Mucosa of gallbladder (tissue), 1 donor: ENCODE results near the gene TBC1D30. TPM values are rescaled to one million over a fixed set of nuclear protein-coding genes. Genes with fewer than 3 reads are reported as not detected.
"Not testable (repeated sequence)": the region's sequence is repeated elsewhere in the genome, so short reads cannot be mapped to it uniquely, and the experiment has no call there.

ENCODE experiments used
- DNase-seq: peaks from one replicate; pipeline ENCODE4 v3.0.0-alpha.2; 2020; ENCODE audit warnings: low spot score
- total RNA-seq: library from RNA; stranded (reverse); gene quantifications from one replicate; pipeline ENCODE4 v1.2.1, GENCODE V29; 2021
- donor health status: DM: no; HTN: no; CAD: no.

Gene TBC1D30
- total RNA-seq, 1 donor from 2014 or later, result 17.1 TPM

GRCh38 chr12:64802180-64802775 lies 22.2 kb upstream of the TBC1D30 start:
- DNase-seq, result peak; percentile 33

- no peak for DNase-seq
Measured at GRCh38 chr12:64806173-64806572, 18.3 kb upstream of the TBC1D30 start.

- DNase-seq, result no peak
Measured at GRCh38 chr12:64806593-64807460, 17.6 kb upstream of the TBC1D30 start.

DNA sequence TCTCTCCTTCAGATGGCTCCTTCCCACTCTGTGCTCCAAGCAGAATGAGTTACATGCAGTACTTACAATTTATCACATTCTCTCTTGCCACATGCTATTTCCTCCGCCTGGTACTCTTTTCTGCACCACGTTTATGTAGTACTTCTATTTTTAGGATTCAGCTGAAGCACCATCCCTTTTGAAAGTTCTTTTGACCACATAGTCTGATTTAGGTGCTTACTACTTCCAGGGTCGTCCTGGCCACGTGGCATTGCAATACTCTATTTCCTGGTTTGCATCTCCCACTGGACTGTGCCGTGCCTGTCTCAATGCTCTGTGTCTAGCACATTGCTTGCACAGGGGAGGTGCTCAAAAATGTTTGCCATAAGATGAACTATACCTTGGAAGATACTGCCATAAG lies 16.3 kb upstream of the TBC1D30 start:
- DNase-seq, result no peak

GRCh38 chr12:64810831-64811230 lies 13.6 kb upstream of the TBC1D30 start:
- DNase-seq, result no peak

DNA sequence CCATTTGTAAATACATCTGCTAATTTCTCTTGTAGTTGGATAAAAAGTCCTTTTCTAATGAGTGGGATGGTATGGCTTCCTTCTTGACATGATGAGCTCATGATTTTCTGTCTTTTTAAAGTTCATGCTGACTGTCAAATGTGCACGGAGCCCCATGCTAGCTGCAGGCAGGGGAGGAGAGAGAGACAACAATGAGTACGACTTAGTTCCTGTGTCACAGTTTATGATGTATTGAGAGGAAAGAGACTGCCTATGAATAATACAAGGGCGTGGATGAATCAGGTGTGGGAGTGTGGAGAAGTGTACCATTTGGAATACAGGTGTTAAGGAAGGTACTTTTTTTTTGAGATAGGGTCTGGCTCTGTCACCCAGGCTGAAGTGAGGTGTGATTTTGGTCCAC lies 10.7 kb upstream of the TBC1D30 start:
- DNase-seq, result no peak

- no peak for DNase-seq
Measured at GRCh38 chr12:64814432-64814831, 10.0 kb upstream of the TBC1D30 start.

GRCh38 chr12:64819816-64820402 lies 4.5 kb upstream of the TBC1D30 start:
- DNase-seq, result no peak

- DNase-seq, result no peak
Measured at GRCh38 chr12:64820593-64820992, 3.9 kb upstream of the TBC1D30 start.

DNA sequence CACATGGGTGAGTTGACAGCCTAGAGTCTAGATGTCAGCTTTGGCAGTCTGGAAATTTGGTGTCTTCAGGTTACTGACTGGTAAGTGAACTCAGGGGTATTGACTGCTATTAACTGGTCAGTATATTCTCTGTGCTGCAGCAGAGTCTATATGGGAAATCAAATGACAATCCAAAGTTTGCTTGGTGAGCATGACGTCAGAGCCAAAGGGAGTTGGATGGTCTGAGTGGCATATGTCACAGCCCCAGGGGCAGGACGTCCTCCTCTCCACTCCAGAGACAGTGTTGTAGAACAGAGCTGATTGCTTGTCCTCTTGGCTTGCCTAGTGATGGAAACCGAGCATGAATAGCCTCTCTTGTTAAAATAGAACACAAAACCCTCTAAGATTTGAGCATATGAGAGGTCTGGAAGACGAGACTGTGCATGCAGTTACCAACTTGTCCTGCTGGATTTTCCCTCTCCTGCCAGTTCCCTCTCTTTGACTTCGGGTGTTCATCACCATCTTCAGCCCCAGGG lies 3.3 kb upstream of the TBC1D30 start:
- no peak for DNase-seq

- DNase-seq, result no peak
Measured at GRCh38 chr12:64824130-64824499, 332 bp upstream of the TBC1D30 start.

GRCh38 chr12:64825143-64826021 lies 935 bp downstream of the TBC1D30 start:
- no peak for DNase-seq

DNA sequence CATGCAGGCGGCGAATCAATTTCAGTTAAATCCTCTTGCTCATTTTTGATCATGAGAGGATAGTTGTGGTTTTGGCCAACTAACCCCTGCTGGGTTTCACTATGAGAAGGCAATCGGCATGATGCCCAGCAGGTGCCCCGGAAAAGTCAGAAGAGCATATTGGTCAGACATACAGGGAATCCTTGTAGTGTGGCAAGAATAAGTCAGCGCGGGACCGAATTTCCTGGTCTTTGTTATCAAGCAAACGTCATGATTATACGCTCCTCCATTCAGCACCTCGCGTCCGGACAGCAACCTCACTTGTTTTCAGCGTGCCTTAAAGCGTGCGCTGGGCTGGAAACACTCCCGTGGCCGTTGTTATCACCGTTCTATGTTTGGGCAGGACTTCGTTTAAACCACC lies 1.8 kb downstream of the TBC1D30 start:
- peak; percentile 79 for DNase-seq

GRCh38 chr12:64828713-64829112 lies 4.3 kb downstream of the TBC1D30 start:
- no peak for DNase-seq

DNA sequence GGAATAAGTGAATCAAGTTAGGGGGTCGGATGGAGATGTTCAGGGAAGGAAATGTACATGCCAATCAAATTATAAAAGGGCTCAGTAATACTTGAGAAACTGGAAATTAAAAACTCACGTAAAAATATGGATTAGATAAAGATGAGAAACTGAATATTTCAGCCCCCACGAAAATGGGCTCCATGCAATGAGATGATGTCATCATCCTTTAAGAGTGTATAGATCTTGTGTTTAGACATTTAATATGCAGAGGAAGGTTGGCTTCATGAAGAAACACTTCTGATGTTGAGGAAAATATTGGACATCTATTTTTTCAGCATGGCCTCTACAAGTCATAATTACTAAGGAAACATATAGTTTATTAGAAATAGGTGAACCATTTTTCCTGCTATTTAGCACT lies 9.5 kb downstream of the TBC1D30 start:
- DNase-seq, result no peak

GRCh38 chr12:64835901-64836300 lies 11.5 kb downstream of the TBC1D30 start:
- no peak for DNase-seq

DNA sequence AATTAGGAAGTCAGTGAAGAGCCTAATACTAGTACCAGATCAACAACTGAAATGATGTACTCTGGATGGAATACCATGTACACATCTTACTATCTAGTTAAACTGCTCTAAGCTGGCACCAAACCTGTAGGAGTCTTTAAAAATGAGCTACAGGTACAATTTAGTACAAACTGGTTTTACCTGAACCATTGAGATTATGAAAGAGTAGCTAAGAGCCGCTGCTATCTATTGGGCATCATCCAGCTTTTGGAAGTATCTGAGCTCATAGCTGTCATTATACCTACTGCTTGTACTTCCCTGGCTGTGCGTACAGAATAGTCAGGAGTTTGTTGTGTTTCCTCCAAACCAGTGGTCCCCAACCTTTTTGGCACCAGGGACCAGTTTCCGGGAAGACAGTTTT lies 12.4 kb downstream of the TBC1D30 start:
- DNase-seq, result no peak

DNA sequence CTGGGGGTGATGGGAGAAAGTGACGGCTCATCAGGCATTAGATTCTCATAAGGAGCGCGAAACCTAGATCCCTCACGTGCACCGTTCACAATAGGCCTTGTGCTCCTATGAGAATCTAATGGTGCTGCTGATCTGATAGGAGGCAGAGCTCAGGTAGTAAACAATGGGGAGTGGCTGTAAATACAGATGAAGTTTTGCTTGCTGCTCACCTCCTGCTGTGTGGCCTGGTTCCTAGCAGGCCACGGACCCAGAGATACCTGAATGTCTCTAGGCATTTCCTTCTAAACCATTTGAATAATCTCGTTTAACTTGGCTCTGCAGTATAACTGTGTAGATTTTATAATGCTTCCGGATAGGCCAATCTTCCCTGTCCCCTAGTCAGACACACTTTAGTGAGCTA lies 13.0 kb downstream of the TBC1D30 start:
- no peak for DNase-seq

GRCh38 chr12:64840119-64840518 lies 15.7 kb downstream of the TBC1D30 start:
- DNase-seq, result no peak

DNA sequence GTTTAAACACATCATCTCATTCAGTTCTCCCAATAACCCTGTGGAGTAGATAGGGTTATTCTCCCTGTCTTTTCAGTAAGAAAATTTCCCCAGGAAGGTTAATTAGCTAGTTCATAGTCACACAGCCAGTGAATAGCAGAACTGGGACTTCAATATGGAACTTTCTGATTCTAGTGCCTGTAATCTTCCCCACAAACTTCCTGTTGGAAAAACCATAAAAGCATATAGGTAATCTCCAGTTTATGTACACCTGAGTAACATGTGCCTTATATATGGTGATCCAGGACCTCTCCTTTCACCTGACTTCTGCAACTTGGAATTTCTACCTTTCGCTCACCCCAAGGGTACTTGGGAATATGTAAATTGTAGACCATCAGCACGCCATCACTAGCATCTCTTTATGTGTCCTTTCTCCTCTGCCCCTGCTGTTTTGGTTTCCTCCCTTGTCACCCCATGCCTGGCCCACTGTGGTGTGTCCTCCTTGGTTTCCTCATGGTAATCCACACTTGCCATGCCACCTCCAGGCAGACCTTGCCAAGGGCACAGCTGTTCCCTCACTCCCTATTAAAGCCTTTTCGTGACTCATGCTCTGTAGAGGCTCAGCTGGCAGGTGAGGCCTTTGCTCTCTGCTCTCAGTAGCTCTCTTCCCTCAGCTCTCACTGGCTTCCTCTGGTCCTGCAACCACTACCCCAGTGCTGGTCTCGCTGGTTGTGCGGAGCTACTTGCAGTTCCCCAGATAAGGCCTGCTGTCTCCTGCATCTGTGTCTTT lies 16.7 kb downstream of the TBC1D30 start:
- no peak for DNase-seq

GRCh38 chr12:64848409-64848808 lies 24.0 kb downstream of the TBC1D30 start:
- not testable (repeated sequence) for DNase-seq
